ENCODE measurements around the gene B4GALNT3.

GRCh38 chr12:552466-552865, 92.7 kb downstream of the B4GALNT3 start:
- no peak for TF ChIP-seq CTCF (conservative IDR thresholded peaks at IDR 0.05; ENCODE audit: low read length)
- no peak for TF ChIP-seq EZH2phosphoT487 (IDR thresholded peaks at IDR 0.05; ENCODE audit: borderline replicate concordance, low read depth, low read length)

Measured in OCI-LY7 (cell line).